ENCODE data around the gene TNP1. TPM values are rescaled to one million over a fixed set of nuclear protein-coding genes. Genes with fewer than 3 reads are reported as not detected.

TNP1 gene
- total RNA-seq, 1 experiment from 2014 or later = not detected

GRCh38 chr2:216904554-216904953 lies 44.7 kb upstream of the TNP1 start:
- no peak overlapping the region for H3K56ac ChIP-seq (ENCODE audit: insufficient read length, low read depth, low read length)
- no CpG with 5 or more reads among the region's 2 CpGs for WGBS (ENCODE audit: extremely low coverage, insufficient read length, low lambda C conversion rate)

More at GRCh38 chr2:216904554-216904953, 44.7 kb upstream of the TNP1 start:
- Mint-ChIP-seq H3K27ac (no peak overlapping the region), H3K4me3 (no peak overlapping the region), H3K27me3 (ENCODE audit: low read depth) (no peaks in the 10 kb centered on the region), H3K4me1 (peaks cover 0 to 4% of the 10 kb centered on the region in 2 experiments; a peak in 1 of 4 replicates), H3K9me3 (peaks cover 22 to 33% of the 10 kb centered on the region in 2 experiments), H3K36me3 (ENCODE audit: insufficient read depth in 1 of 3, low read depth in 3 of 3) (peaks cover 7 to 23% (median 8%) of the 10 kb centered on the region in 3 experiments; a peak in 6 of 7 replicates)
- Histone ChIP-seq H3K27me3 (ENCODE audit: insufficient read depth, low read length) (no peaks in the 10 kb centered on the region), H3K4me2 (ENCODE audit: insufficient read depth, insufficient read length, low read length) (no peak overlapping the region), H2BK20ac (ENCODE audit: low read depth, low read length, poor library complexity, severe bottlenecking) (no peak overlapping the region), H3K9me3 (ENCODE audit: control insufficient read depth, low read depth, low read length) (peaks cover 4% of the 10 kb centered on the region), H3K4ac (ENCODE audit: low read depth, low read length) (no peak overlapping the region), H2BK15ac (ENCODE audit: low read depth, low read length) (no peak overlapping the region), H3K23ac (ENCODE audit: insufficient read length, low read depth, low read length) (no peak overlapping the region), H4K5ac (ENCODE audit: insufficient read length, low read depth, low read length) (no peak overlapping the region), H4K91ac (ENCODE audit: insufficient read length, low read depth, low read length) (no peak overlapping the region), H3T11ph (ENCODE audit: low read length) (no peak overlapping the region), H3K27ac (ENCODE audit: insufficient read length, low read depth, low read length) (no peak overlapping the region), H2BK12ac (ENCODE audit: insufficient read length, low read depth, low read length) (no peak overlapping the region), H3K79me2 (ENCODE audit: insufficient read depth, low read length) (no peaks in the 10 kb centered on the region), H4K8ac (replicated peaks; ENCODE audit: insufficient read length, low read depth, low read length) (no peak overlapping the region), H3K14ac (ENCODE audit: insufficient read depth, low read length) (no peak overlapping the region), H3K9ac (ENCODE audit: extremely low read depth, insufficient read length, low read length) (no peak overlapping the region), H2BK5ac (ENCODE audit: insufficient read length, low read length) (no peak overlapping the region), H3K79me1 (ENCODE audit: insufficient read depth, low read depth, low read length, poor library complexity, severe bottlenecking) (no peaks in the 10 kb centered on the region), H2AFZ (ENCODE audit: low read length) (no peak overlapping the region), H3K18ac (ENCODE audit: insufficient read length, low read depth, low read length) (no peak overlapping the region), H2BK120ac (ENCODE audit: low read depth, low read length, poor library complexity, severe bottlenecking) (no peak overlapping the region), H3K4me1 (ENCODE audit: insufficient read depth, low read length) (no peaks in the 10 kb centered on the region), H4K20me1 (ENCODE audit: control insufficient read depth, insufficient read depth, insufficient read length) (no peaks in the 10 kb centered on the region), H2AK5ac (ENCODE audit: insufficient read length, low read length) (no peak overlapping the region), H3K23me2 (ENCODE audit: insufficient read length, low read depth, low read length, poor library complexity, severe bottlenecking) (no peaks in the 10 kb centered on the region)
- TF ChIP-seq CTCF (conservative IDR thresholded peaks at IDR 0.05) = no peak
- no peak for DNase-seq

Measured in H9 (cell line).